NCI-H2029 treated with DMSO at 0.1 percent for 48 hours (cell line): ENCODE data around the gene MEIG1.
A peak's percentile ranks its signal among the peaks of the same experiment; 100 is the strongest.
"Not testable (repeated sequence)": the region's sequence is repeated elsewhere in the genome, so short reads cannot be mapped to it uniquely, and the experiment has no call there.

Source experiments
- DNase-seq: peaks from one replicate; lab custom pipeline; 2025; lab: John Stamatoyannopoulos, UW

Gene MEIG1, protein sequence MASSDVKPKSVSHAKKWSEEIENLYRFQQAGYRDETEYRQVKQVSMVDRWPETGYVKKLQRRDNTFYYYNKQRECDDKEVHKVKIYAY

DNA sequence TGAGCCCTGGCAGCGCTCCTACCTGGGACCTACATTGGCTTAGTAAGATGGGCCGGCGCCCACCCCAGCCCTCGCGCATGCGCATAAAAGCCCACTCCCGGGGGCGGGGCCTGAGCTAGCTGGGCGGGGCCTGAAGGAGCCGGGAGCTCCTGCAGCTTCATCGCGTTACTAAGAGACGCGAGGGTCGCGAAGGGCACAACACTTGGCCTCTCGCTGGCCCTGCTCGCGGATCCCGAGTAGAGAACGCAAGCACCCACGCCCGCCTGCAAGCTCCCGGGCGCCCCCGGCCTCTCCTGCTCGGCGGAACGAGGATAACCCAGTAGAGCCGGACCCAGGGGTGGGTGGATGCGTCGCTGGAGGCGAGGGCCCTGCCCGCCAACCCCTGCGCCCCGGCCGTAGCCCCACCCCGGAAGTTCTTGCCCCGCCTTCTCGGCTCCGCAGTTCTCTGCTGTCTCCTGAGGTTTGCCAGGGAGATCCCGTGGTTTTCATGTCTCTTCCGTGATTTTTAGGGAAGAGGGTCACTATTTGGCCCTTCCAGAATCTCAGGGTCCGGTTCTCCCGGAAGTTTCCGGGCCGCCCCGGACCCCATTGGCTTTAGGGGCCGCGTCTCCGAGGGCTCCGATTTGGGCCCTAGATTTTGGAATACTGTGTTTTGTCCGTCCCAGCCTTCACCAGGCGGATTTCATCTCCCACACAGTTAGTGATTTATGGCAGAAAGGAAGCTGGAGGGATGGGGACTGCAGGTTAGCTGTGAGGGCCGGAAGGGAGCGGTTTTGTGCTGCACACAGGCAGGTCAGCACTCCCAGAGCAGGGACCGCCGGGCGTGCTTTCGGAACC lies at the start of gene MEIG1:
TSS of gene MEIG1 (plus strand) at position 168 of the 837 bp plus-strand sequence. CDS start 7,081 bp downstream, outside the sequence.
- DNase-seq: peak; percentile 60

DNA sequence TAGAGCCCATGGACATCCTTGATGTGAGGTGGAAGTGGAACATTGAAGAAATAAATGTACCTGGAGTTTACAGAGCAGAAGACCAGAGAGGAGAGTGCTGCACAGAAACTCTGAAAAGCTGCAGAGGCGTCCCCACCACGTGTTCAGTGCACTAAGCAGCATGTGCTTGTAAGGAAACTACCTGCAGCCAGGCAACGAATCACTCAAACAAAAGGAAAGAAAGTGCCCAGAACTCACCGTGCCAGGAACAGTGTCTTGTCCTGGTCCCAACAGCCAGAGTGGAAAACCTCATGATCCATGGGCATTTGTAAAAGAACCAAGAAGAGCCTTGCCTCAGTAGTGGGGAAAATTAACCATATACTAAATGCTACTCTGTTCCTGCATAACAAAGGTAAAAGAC lies 48.2 kb upstream of the MEIG1 start:
- DNase-seq: no peak

DNA sequence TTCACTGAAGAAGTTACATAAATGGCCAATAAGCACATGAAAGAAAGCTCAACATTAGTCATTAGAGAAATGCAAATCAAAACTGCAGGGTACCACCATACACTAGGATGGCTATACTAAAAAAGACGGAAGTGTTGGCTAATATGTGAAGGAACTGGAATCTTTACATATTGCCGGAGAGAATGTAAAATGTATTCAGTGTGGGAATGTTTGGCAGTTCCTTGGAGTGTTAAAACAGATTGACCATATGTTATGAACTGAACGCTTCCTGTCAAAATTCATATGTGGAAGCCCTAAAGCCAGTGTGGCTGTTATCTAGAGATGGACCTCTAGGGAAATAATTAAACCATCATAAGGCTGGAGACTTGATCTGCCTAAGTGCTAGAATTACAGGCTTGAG lies 47.4 kb upstream of the MEIG1 start:
- no peak for DNase-seq

DNA sequence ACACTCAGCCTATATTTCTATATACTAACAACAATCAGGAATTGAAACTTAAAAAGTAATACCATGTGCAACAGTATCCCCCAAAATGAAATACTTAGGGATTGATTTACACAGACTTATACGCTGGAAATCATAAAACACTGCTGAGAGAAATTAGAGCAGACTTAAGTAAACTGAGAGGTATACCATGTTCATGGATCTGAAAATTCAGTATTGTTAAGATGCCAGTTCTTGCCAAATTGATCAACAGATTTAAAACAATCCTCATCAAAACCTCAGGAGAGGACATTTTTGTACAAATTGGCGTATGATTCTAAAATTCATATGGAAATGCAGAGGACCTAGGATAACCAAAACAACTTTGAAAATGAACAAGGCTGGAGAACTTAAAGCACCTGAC lies 42.6 kb upstream of the MEIG1 start:
- DNase-seq: no peak

- no peak for DNase-seq
Observed at GRCh38 chr10:14917827-14918226, 41.4 kb upstream of the MEIG1 start.

- DNase-seq: no peak
Observed at GRCh38 chr10:14918964-14919363, 40.2 kb upstream of the MEIG1 start.

DNA sequence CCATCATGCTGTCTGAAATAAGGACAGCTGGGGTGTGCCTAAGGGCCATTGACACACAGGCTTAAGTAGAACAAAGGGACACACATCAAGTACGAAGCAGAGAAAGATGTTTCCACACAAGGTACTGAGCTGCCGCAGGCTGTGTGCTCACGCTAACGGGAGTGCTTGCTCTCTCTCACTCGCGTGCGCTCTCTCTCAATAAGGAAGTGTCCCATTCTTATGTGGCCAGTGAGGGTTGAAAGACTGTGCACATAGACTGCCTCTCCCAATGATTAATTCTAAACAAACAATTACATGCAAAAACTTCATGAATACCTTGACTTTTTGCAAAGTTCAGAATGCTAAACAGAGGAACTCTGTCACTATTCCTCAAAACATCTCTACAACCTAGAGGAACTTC lies 35.2 kb upstream of the MEIG1 start:
- no peak for DNase-seq

DNA sequence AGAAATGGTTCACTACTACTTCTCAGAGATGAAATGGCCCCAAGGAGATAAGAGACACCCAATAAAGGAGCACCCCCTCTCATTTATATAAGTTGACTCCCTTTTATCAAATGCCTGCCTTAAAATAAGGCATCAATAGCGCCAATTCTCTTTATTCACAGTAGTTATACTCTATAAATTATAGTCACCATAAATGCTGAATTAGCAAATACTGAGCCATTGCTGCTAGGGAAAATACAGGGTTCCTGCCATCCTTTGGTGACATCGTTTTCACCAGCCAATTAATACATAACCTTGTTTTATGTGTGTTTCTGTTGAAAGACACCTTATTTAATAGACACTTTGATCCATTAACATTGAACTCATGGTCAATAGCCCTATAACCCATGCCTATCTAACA lies 33.9 kb upstream of the MEIG1 start:
- no peak for DNase-seq

GRCh38 chr10:14926061-14926470 lies 33.1 kb upstream of the MEIG1 start:
- DNase-seq: no peak

DNA sequence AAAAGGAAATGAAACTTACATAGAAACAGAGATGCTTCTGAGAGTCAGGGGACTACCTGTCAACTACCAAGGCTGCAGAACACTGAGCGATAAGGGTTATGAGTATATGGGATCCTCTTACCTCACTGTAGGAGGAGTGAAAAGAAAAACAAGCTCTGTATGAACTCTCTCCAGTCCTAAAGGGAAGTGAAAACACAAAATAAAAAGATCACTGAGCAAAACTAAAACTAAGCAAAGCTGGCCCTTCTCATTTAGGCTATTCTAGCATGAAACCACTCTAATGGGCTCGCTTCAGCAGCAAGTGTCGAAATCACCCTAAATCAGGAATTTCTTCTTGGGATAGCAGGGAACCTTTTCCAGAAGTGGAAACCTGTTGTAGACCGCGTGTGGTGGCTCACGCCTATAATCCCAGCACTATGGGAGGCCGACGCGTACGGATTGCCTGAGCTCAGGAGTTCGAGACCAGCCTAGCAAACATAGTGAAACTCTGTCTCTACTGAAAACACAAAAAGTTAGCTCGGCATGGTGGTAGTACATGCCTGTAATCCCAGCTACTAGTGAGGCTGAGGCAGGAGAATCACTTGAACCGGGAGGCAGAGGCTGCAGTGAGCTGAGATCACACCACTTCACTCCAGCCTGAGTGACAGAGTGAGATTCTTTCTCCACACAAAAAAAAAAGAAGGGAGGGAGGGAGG lies 32.3 kb upstream of the MEIG1 start:
- no peak for DNase-seq

- DNase-seq: no peak
Observed at GRCh38 chr10:14930610-14931009, 28.6 kb upstream of the MEIG1 start.

GRCh38 chr10:14936584-14936983 lies 22.6 kb upstream of the MEIG1 start:
- DNase-seq: no peak

GRCh38 chr10:14938971-14939370 lies 20.2 kb upstream of the MEIG1 start:
- DNase-seq: not testable (repeated sequence)

DNA sequence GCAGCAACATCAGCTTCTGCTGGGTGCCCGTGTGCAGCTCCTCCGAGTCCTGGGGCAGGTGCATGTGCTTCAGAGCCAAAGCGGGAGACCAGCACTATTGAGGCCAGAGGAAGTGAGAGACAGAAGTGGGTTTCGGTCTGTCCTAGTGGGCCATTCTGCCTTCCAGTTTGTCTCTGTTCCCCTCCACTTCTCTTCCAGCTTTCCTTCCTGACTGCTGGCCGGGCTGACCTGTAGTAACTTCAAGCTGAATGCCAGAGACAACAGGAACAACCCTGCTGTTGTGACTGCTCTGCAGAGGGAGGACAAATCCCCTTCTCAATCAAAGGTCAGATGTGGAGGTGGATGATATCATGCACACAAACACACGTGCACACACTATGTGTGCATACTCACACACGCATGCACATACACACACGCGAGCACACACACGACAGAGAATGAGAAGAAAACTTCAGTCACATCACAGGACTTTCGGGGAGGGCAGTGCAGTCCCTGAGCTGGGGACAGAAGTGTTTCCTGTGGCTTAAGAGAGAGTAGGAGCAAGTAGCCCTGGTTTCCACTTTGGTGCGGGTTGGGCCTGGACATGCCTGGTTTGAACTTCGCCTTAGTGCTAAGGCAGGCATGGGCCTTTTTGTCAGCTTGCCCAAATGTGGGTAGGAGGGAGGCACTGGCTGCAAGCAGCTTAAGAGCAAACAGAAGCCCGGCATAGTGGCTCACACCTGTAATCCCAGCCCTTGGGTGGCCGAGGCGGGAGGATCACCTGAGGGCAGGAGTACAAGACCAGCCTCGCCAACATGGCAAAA lies 16.8 kb upstream of the MEIG1 start:
- not testable (repeated sequence) for DNase-seq

DNA sequence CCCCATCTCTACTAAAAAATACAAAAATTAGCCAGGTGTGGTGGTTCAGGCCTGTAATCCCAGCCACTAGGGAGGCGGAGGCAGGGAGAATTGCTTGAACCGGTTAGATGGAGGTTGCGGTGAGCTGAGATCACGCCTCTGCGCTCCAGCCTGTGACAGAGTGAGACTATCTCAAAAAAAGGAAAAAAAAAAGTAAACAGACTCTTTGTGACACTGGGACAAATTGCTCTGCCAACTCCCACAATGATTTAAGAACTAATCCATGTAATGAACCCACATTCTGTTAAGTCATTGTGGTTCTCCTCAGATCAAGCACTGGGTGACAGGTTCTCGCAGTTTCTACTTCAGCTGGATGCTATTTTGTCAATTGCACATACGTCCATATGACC lies 16.2 kb upstream of the MEIG1 start:
- DNase-seq: not testable (repeated sequence)

DNA sequence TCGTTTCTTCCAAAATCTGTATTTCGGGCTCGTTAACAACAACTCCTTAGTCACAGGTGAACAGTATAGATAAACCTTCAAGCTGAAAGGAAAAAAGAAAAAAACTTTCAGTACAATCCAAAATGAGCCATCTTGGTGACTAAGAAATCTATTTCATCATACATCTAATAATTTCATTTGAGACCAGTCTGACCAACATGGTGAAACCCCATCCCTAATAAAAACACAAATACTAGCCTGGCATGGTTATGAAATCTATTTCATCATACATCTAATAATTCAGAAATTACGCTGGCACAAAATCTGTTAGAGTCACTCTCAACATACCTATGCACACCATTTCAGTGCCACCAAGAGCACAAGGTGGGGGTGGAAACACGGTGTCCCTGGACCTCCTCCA lies 14.1 kb upstream of the MEIG1 start:
- no peak for DNase-seq

GRCh38 chr10:14947268-14947667 lies 11.9 kb upstream of the MEIG1 start:
- no peak for DNase-seq

DNA sequence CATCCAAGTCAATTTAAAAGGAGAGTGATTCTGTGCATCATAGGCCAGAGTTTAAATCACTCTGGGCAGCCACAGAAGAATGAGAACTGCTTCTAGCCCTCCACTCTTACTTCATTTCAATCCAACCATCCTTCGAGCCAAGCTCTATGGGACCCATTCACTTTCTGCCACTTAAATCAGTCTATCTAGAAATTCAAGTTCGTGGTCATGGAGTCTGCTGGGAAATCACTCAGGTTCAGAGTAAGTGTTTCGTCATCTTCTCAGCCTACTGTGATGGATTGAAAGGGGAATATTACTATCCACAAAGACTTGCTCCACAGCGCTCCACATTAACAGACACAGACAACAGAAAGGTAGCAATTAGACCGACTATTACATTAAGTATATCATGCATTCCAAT lies 9.9 kb upstream of the MEIG1 start:
- no peak for DNase-seq

- DNase-seq: no peak
Observed at GRCh38 chr10:14952851-14953423, 6.3 kb upstream of the MEIG1 start.

- no peak for DNase-seq
Observed at GRCh38 chr10:14953424-14954000, 5.7 kb upstream of the MEIG1 start.

DNA sequence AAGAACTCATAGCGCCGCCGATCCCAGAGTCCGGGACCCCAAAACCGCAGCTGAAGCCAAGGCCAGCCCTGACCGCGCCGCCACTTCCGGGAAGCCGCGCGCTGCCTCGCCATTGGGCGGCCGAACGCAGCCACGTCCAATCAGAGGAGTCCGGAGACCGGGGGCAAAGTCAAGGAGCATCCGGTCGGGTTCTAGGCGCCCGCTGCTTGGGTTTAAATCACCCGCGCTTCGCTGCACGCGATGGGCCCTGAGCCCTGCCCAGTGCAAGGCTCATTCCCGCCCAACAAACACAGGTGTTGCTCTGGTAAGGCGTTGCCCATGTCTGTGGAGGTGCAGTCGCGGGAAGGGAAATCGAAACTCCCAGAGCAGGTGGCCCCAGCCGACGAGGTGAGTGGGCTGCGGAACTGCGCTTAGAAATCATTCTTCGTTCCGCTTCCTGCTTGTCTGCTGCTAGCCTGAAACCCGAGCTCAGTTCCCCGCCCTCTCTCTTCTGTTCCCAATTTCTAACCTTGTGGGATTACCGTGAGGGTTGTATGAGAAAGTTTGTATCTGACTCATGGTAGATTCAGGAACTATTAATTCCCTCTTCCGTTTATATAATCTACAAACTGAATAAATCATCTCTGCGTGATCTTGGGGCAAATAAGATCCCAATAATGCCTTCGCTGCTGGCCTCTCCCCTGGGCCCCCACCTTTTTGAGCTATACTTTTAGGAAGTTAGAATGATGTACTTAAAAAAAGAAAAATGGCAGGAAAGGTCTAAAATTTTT lies 5.0 kb upstream of the MEIG1 start, which contains the start of gene DCLRE1C:
TSS of gene DCLRE1C (minus strand) at position 96 of the 770 bp plus-strand sequence. CDS start at position 10, 86 bp downstream.
- DNase-seq: peak; percentile 54
